H9 (cell line): ENCODE measurements around the gene SYNE2. TPM values are rescaled to one million over a fixed set of nuclear protein-coding genes. Genes with fewer than 3 reads are reported as not detected.

Source experiments
- DNase-seq: peaks from one replicate; pipeline ENCODE4 v3.0.0-alpha.2; 2017
- H2AFZ ChIP-seq: one replicate; pipeline ENCODE4 v1.6.1; 2013; ENCODE audit warnings: mild to moderate bottlenecking, low read length, control low read depth, moderate library complexity
- H2AK5ac ChIP-seq: 2 replicates; pipeline ENCODE4 v1.6.1; 2013; ENCODE audit warnings: low read length, control low read depth, mixed read lengths; ENCODE audit not compliant: insufficient read length
- H2BK120ac ChIP-seq: one replicate; pipeline ENCODE4 v1.6.1; 2013; ENCODE audit warnings: low read depth, mild to moderate bottlenecking, low read length, control low read depth, inconsistent platforms; ENCODE audit not compliant: poor library complexity, severe bottlenecking
- H2BK12ac ChIP-seq: 2 replicates; pipeline ENCODE4 v1.6.1; 2013; ENCODE audit warnings: low read length, control low read depth, mixed read lengths, low read depth; ENCODE audit not compliant: insufficient read length
- H2BK15ac ChIP-seq: 2 replicates; pipeline ENCODE4 v1.6.1; 2013; ENCODE audit warnings: low read depth, low read length, control low read depth
- H2BK20ac ChIP-seq: one replicate; pipeline ENCODE4 v1.6.1; 2013; ENCODE audit warnings: low read depth, mild to moderate bottlenecking, low read length, control low read depth, inconsistent platforms; ENCODE audit not compliant: poor library complexity, severe bottlenecking
- H2BK5ac ChIP-seq: 2 replicates; pipeline ENCODE4 v1.6.1; 2013; ENCODE audit warnings: low read length, control low read depth, mixed read lengths; ENCODE audit not compliant: insufficient read length
- H3K14ac ChIP-seq: 2 replicates; pipeline ENCODE4 v1.6.1; 2013; ENCODE audit warnings: low read length, control low read depth; ENCODE audit not compliant: insufficient read depth
- H3K18ac ChIP-seq: 2 replicates; pipeline ENCODE4 v1.6.1; 2013; ENCODE audit warnings: low read depth, mild to moderate bottlenecking, mixed read lengths, low read length, control low read depth; ENCODE audit not compliant: insufficient read length
- H3K23ac ChIP-seq: 2 replicates; pipeline ENCODE4 v1.6.1; 2013; ENCODE audit warnings: low read length, control low read depth, mixed read lengths, low read depth; ENCODE audit not compliant: insufficient read length
- H3K23me2 ChIP-seq: 2 replicates; pipeline ENCODE4 v1.6.1; 2013; ENCODE audit warnings: low read depth, mild to moderate bottlenecking, mixed read lengths, low read length, control low read depth; ENCODE audit not compliant: insufficient read length, poor library complexity, severe bottlenecking
- H3K27ac ChIP-seq: 2 replicates; pipeline ENCODE4 v1.5.1; 2013; ENCODE audit warnings: low read length, control low read depth, mixed read lengths, low read depth; ENCODE audit not compliant: insufficient read length
- H3K27me3 ChIP-seq: 2 replicates; pipeline ENCODE4 v1.6.1; 2013; ENCODE audit warnings: low read length, control low read depth, inconsistent platforms; ENCODE audit not compliant: insufficient read depth
- H3K4ac ChIP-seq: 2 replicates; pipeline ENCODE4 v1.6.1; 2013; ENCODE audit warnings: low read depth, mild to moderate bottlenecking, control low read depth, inconsistent platforms, low read length, moderate library complexity
- H3K4me1 ChIP-seq: 2 replicates; pipeline ENCODE4 v1.6.1; 2013; ENCODE audit warnings: low read length, control low read depth, inconsistent platforms; ENCODE audit not compliant: insufficient read depth
- H3K4me2 ChIP-seq: 2 replicates; pipeline ENCODE4 v1.6.1; 2013; ENCODE audit warnings: low read length, control low read depth, mixed read lengths; ENCODE audit not compliant: insufficient read length, insufficient read depth
- H3K56ac ChIP-seq: 2 replicates; pipeline ENCODE4 v1.6.1; 2013; ENCODE audit warnings: low read depth, mild to moderate bottlenecking, mixed read lengths, low read length, control low read depth; ENCODE audit not compliant: insufficient read length
- H3K79me1 ChIP-seq: 2 replicates; pipeline ENCODE4 v1.6.1; 2013; ENCODE audit warnings: low read depth, mild to moderate bottlenecking, moderate library complexity, low read length, control low read depth, inconsistent platforms; ENCODE audit not compliant: insufficient read depth, poor library complexity, severe bottlenecking
- H3K79me2 ChIP-seq: 2 replicates; pipeline ENCODE4 v1.6.1; 2013; ENCODE audit warnings: low read length, control low read depth, inconsistent platforms; ENCODE audit not compliant: insufficient read depth
- H3K9ac ChIP-seq: 2 replicates; pipeline ENCODE4 v1.6.1; 2013; ENCODE audit warnings: low read length, control low read depth, mixed read lengths; ENCODE audit not compliant: insufficient read length; ENCODE audit errors: extremely low read depth
- H3K9me3 ChIP-seq: one replicate; pipeline ENCODE4 v1.6.1; 2013; ENCODE audit warnings: low read depth, low read length, inconsistent platforms; ENCODE audit not compliant: control insufficient read depth
- H3T11ph ChIP-seq: one replicate; pipeline ENCODE4 v1.6.1; 2013; ENCODE audit warnings: mild to moderate bottlenecking, low read length, control low read depth, inconsistent platforms
- H4K20me1 ChIP-seq: one replicate; pipeline ENCODE4 v1.6.1; 2013; ENCODE audit not compliant: control insufficient read depth, insufficient read length, insufficient read depth
- H4K5ac ChIP-seq: 2 replicates; pipeline ENCODE4 v1.6.1; 2013; ENCODE audit warnings: low read depth, mild to moderate bottlenecking, mixed read lengths, low read length, control low read depth; ENCODE audit not compliant: insufficient read length
- H4K8ac ChIP-seq: replicated peaks from 2 replicates; pipeline ENCODE4 v1.6.1; 2013; ENCODE audit warnings: low read length, control low read depth, mixed read lengths, low read depth; ENCODE audit not compliant: insufficient read length
- H4K91ac ChIP-seq: 2 replicates; pipeline ENCODE4 v1.6.1; 2013; ENCODE audit warnings: low read depth, mild to moderate bottlenecking, moderate library complexity, mixed read lengths, low read length, control low read depth; ENCODE audit not compliant: insufficient read length
- H3K27ac Mint-ChIP-seq, 3 experiments: 2 replicates in 2 of 3; 3 replicates in 1 of 3; pipeline ENCODE4 v1.8.0; 2020 to 2021; ENCODE audit warnings: mixed read lengths in 3 of 3, mild to moderate bottlenecking in 1 of 3, moderate library complexity in 1 of 3
- H3K27me3 Mint-ChIP-seq: 2 replicates; pipeline ENCODE4 v1.8.0; 2021; ENCODE audit warnings: low read depth, mild to moderate bottlenecking, moderate library complexity, mixed read lengths
- H3K36me3 Mint-ChIP-seq, 3 experiments: 2 replicates in 2 of 3; 3 replicates in 1 of 3; pipeline ENCODE4 v1.8.0; 2020 to 2021; ENCODE audit warnings: low read depth in 3 of 3, mixed read lengths in 3 of 3; ENCODE audit not compliant: insufficient read depth in 1 of 3
- H3K4me1 Mint-ChIP-seq, 2 experiments: 2 replicates each; pipeline ENCODE4 v1.8.0; 2020; ENCODE audit warnings: mixed read lengths in 2 of 2
- H3K4me3 Mint-ChIP-seq, 2 experiments: 2 replicates in 1 of 2; 3 replicates in 1 of 2; pipeline ENCODE4 v1.8.0; 2020 to 2021; ENCODE audit warnings: mild to moderate bottlenecking in 2 of 2, mixed read lengths in 2 of 2, moderate library complexity in 1 of 2
- H3K9me3 Mint-ChIP-seq, 2 experiments: 2 replicates in 1 of 2; 3 replicates in 1 of 2; pipeline ENCODE4 v1.8.0; 2020; ENCODE audit warnings: mild to moderate bottlenecking in 2 of 2, mixed read lengths in 2 of 2, moderate library complexity in 1 of 2
- WGBS: extraction: QIAGEN DNeasy Blood & Tissue Kit; methylation state at CpG from one replicate; pipeline ENCODE4 v1.1.7; 2013; ENCODE audit warnings: missing lambda C conversion rate, low lambda C conversion rate, mixed read lengths; ENCODE audit not compliant: insufficient read length; ENCODE audit errors: extremely low coverage; 5-methylcytosine and 5-hydroxymethylcytosine counted together
- total RNA-seq: library from RNA; stranded (reverse); gene quantifications from 2 replicates; pipeline ENCODE4 v1.2.1, GENCODE V29; 2021
- TF ChIP-seq, protein P1 (sequence below): fragments of 200-600 bp; sonication (generic); conservative IDR thresholded peaks from 3 replicates; pipeline ENCODE4 v1.8.0; 2021; ENCODE audit warnings: antibody characterized with exemption, mild to moderate bottlenecking

SYNE2 gene
- total RNA-seq, 1 experiment from 2014 or later: 43.3 TPM

DNA sequence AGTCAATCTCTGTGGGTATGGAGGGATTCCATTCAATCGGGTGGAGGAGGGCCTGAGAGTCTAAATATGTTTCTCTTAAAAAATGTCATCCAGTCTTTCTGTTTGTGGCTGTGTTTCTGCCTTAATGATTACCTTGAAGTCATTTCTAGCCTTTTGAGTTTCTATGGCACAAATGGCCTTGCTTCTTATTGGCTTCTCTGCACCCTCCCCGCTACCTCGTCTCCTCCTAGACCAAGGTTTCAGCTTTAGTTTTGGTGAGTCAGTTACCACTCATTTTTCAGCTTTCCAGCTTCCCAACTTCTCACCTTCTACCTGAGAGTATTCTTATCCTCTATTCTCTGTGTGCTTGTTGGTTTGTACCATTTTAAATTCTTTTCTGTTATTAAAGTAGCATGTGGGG is 159.2 kb downstream of the SYNE2 start:
- H3K4me2 ChIP-seq: no peak overlapping the region
- TF ChIP-seq, protein P1, sequence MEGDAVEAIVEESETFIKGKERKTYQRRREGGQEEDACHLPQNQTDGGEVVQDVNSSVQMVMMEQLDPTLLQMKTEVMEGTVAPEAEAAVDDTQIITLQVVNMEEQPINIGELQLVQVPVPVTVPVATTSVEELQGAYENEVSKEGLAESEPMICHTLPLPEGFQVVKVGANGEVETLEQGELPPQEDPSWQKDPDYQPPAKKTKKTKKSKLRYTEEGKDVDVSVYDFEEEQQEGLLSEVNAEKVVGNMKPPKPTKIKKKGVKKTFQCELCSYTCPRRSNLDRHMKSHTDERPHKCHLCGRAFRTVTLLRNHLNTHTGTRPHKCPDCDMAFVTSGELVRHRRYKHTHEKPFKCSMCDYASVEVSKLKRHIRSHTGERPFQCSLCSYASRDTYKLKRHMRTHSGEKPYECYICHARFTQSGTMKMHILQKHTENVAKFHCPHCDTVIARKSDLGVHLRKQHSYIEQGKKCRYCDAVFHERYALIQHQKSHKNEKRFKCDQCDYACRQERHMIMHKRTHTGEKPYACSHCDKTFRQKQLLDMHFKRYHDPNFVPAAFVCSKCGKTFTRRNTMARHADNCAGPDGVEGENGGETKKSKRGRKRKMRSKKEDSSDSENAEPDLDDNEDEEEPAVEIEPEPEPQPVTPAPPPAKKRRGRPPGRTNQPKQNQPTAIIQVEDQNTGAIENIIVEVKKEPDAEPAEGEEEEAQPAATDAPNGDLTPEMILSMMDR: no peak
- H3K9me3 ChIP-seq: no peaks in the 10 kb centered on the region
- H3K27ac ChIP-seq: no peak overlapping the region
- H3K79me2 ChIP-seq: no peaks in the 10 kb centered on the region
- H3K9ac ChIP-seq: no peak overlapping the region
- no peak overlapping the region for H2BK5ac ChIP-seq
- no peak overlapping the region; a peak in 1 of 7 replicates for H3K27ac Mint-ChIP-seq
- no peak overlapping the region for H3K14ac ChIP-seq
- H3K18ac ChIP-seq: no peak overlapping the region
- H3K4me1 ChIP-seq: no peaks in the 10 kb centered on the region
- H3T11ph ChIP-seq: no peak overlapping the region
- no CpG with 5 or more reads among the region's 3 CpGs for WGBS
- H4K5ac ChIP-seq: no peak overlapping the region
- no peaks in the 10 kb centered on the region for H4K20me1 ChIP-seq
- peaks cover 5 to 14% (median 8%) of the 10 kb centered on the region in 3 experiments; a peak in 4 of 7 replicates for H3K36me3 Mint-ChIP-seq
- DNase-seq: no peak
- H3K23ac ChIP-seq: no peak overlapping the region
- no peaks in the 10 kb centered on the region for H3K23me2 ChIP-seq
- H3K9me3 Mint-ChIP-seq: peaks cover 0 to 4% of the 10 kb centered on the region in 2 experiments; a peak in 2 of 5 replicates
- H2BK12ac ChIP-seq: no peak overlapping the region
- H2BK120ac ChIP-seq: no peak overlapping the region
- no peak overlapping the region for H2BK15ac ChIP-seq
- no peak overlapping the region for H3K4ac ChIP-seq
- no peak overlapping the region for H2AFZ ChIP-seq
- no peak overlapping the region for H4K91ac ChIP-seq
- H4K8ac ChIP-seq: no peak overlapping the region
- no peak overlapping the region for H3K4me3 Mint-ChIP-seq
- no peaks in the 10 kb centered on the region for H3K4me1 Mint-ChIP-seq
- H3K56ac ChIP-seq: no peak overlapping the region
- H2AK5ac ChIP-seq: no peak overlapping the region
- H3K27me3 ChIP-seq: no peaks in the 10 kb centered on the region
- H2BK20ac ChIP-seq: no peak overlapping the region
- no peaks in the 10 kb centered on the region for H3K27me3 Mint-ChIP-seq
- H3K79me1 ChIP-seq: no peaks in the 10 kb centered on the region
